Suppressor macrophage treated with lipopolysaccharide for 4 hours (primary cell): ENCODE results near the gene USP20.

Experiments
- DNase-seq: peaks from one replicate; pipeline ENCODE4 v3.0.0-alpha.2; 2020

Gene USP20

GRCh38 chr9:129823935-129824601 lies 11.2 kb upstream of the USP20 start, which contains the start of gene TOR1A:
Gene TOR1A (minus strand): TSS chr9:129824136. CDS start chr9:129824085, 51 bp downstream.
- peak; percentile 95 for DNase-seq

GRCh38 chr9:129826344-129826743 lies 8.9 kb upstream of the USP20 start:
- DNase-seq, result no peak

- DNase-seq, result no peak
Measured at GRCh38 chr9:129826759-129827158, 8.5 kb upstream of the USP20 start.

- DNase-seq, result no peak
Measured at GRCh38 chr9:129828051-129828450, 7.2 kb upstream of the USP20 start.

- DNase-seq, result no peak
Measured at GRCh38 chr9:129828969-129829368, 6.3 kb upstream of the USP20 start.

GRCh38 chr9:129832982-129833381 lies 2.3 kb upstream of the USP20 start:
- peak; percentile 9 for DNase-seq

GRCh38 chr9:129834489-129835127 lies 650 bp upstream of the USP20 start:
- peak; percentile 24 for DNase-seq

- DNase-seq, result no peak
Measured at GRCh38 chr9:129835860-129836223, 584 bp downstream of the USP20 start.

GRCh38 chr9:129836311-129837007 lies 1.2 kb downstream of the USP20 start:
- DNase-seq, result peak; percentile 7

GRCh38 chr9:129838707-129839259 lies 3.5 kb downstream of the USP20 start:
- peak; percentile 60 for DNase-seq

GRCh38 chr9:129839324-129840023 lies 4.2 kb downstream of the USP20 start:
- DNase-seq, result no peak

- no peak for DNase-seq
Measured at GRCh38 chr9:129840034-129840433, 4.8 kb downstream of the USP20 start.

GRCh38 chr9:129841071-129841470 lies 5.8 kb downstream of the USP20 start:
- no peak for DNase-seq

- no peak for DNase-seq
Measured at GRCh38 chr9:129845373-129845772, 10.1 kb downstream of the USP20 start.

GRCh38 chr9:129848712-129849441 lies 13.6 kb downstream of the USP20 start:
- DNase-seq, result no peak

- DNase-seq, result no peak
Measured at GRCh38 chr9:129849901-129850300, 14.6 kb downstream of the USP20 start.

GRCh38 chr9:129850821-129851550 lies 15.7 kb downstream of the USP20 start:
- DNase-seq, result no peak

- no peak for DNase-seq
Measured at GRCh38 chr9:129851821-129852220, 16.6 kb downstream of the USP20 start.

GRCh38 chr9:129852579-129852978 lies 17.3 kb downstream of the USP20 start:
- no peak for DNase-seq

- DNase-seq, result no peak
Measured at GRCh38 chr9:129853614-129854013, 18.4 kb downstream of the USP20 start.

- DNase-seq, result no peak
Measured at GRCh38 chr9:129854588-129855110, 19.4 kb downstream of the USP20 start.
